Measurements from ENCODE around the gene CSRP1.

GRCh38 chr1:201510734-201511133 is 3.8 kb upstream of the CSRP1 start:
- TF ChIP-seq CTCF (IDR thresholded peaks at IDR 0.05; ENCODE audit: insufficient read depth, low read length) = no peak
- no peak for TF ChIP-seq POLR2AphosphoS5 (IDR thresholded peaks at IDR 0.05; ENCODE audit: low read depth)
- no peak for TF ChIP-seq GABPA (IDR thresholded peaks at IDR 0.05; ENCODE audit: low read depth)
- TF ChIP-seq REST (IDR thresholded peaks at IDR 0.05; ENCODE audit: insufficient replicate concordance, low read depth) = no peak

Data from HL-60 (cell line).